Nephron progenitor cell (in vitro differentiated cells): ENCODE results near the gene MGMT.

ENCODE experiments used
- DNase-seq: peaks from one replicate; pipeline ENCODE4 v3.0.0; 2021
- H3K27ac Mint-ChIP-seq: 2 replicates; pipeline ENCODE4 v1.8.0; 2021; ENCODE audit warnings: mild to moderate bottlenecking, moderate library complexity, mixed read lengths
- H3K27me3 Mint-ChIP-seq: 2 replicates; pipeline ENCODE4 v1.8.0; 2021; ENCODE audit warnings: mild to moderate bottlenecking, low read depth, mixed read lengths; ENCODE audit not compliant: poor library complexity
- H3K36me3 Mint-ChIP-seq: 2 replicates; pipeline ENCODE4 v1.8.0; 2021; ENCODE audit warnings: low read depth, mixed read lengths
- H3K4me1 Mint-ChIP-seq: 2 replicates; pipeline ENCODE4 v1.8.0; 2021; ENCODE audit warnings: mixed read lengths
- H3K4me3 Mint-ChIP-seq: 2 replicates; pipeline ENCODE4 v1.8.0; 2021; ENCODE audit warnings: mild to moderate bottlenecking, moderate library complexity, mixed read lengths
- H3K9me3 Mint-ChIP-seq: 2 replicates; pipeline ENCODE4 v1.8.0; 2021; ENCODE audit warnings: mild to moderate bottlenecking, moderate library complexity, mixed read lengths
- TF ChIP-seq, protein P1 (sequence below): fragments of 200-600 bp; sonication (generic); IDR thresholded peaks from 2 replicates; pipeline ENCODE4 v1.5.0; 2021; ENCODE audit warnings: antibody characterized with exemption

The MGMT gene

GRCh38 chr10:129605266-129605985, 138.4 kb downstream of the MGMT start:
- Mint-ChIP-seq H3K4me3 (no peak overlapping the region), H3K4me1 (peaks cover 79% of the 10 kb centered on the region), H3K9me3 (no peaks in the 10 kb centered on the region), H3K27me3 (no peaks in the 10 kb centered on the region), H3K27ac (no peak overlapping the region), H3K36me3 (no peaks in the 10 kb centered on the region)
- DNase-seq = no peak
- TF ChIP-seq, protein P1, sequence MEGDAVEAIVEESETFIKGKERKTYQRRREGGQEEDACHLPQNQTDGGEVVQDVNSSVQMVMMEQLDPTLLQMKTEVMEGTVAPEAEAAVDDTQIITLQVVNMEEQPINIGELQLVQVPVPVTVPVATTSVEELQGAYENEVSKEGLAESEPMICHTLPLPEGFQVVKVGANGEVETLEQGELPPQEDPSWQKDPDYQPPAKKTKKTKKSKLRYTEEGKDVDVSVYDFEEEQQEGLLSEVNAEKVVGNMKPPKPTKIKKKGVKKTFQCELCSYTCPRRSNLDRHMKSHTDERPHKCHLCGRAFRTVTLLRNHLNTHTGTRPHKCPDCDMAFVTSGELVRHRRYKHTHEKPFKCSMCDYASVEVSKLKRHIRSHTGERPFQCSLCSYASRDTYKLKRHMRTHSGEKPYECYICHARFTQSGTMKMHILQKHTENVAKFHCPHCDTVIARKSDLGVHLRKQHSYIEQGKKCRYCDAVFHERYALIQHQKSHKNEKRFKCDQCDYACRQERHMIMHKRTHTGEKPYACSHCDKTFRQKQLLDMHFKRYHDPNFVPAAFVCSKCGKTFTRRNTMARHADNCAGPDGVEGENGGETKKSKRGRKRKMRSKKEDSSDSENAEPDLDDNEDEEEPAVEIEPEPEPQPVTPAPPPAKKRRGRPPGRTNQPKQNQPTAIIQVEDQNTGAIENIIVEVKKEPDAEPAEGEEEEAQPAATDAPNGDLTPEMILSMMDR = no peak

GRCh38 chr10:129605986-129606518, 139.0 kb downstream of the MGMT start:
- DNase-seq = no peak
- H3K27ac Mint-ChIP-seq = peak overlapping the region; percentile 23
- peak overlapping the region; percentile 41 for H3K4me3 Mint-ChIP-seq
- H3K4me1 Mint-ChIP-seq = peaks cover 80% of the 10 kb centered on the region
- no peaks in the 10 kb centered on the region for H3K9me3 Mint-ChIP-seq
- H3K27me3 Mint-ChIP-seq = no peaks in the 10 kb centered on the region
- TF ChIP-seq, protein P1 = no peak
- H3K36me3 Mint-ChIP-seq = no peaks in the 10 kb centered on the region

DNA sequence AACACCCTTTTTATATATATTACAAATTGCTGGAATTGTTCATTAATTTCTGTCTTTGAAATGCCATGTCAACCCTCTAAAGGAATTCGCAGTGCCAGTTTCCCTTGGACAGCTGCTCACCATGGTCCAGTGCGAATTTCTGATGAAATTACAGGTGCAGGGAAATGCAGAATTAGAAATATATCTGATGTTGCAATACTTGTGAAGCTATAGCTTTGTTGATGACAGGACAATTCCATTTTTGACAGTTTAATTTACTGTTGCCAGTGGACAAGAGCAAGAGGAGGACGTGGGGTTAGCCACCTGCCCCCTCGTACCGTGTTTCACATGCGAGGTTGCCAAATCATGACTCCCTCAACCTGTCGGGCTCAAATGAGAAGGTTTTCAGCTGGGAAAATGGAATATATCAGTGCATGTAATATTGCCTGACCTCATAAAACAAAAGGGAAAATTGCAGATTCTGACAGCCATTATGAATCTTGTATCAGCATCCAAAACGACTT, 140.6 kb downstream of the MGMT start:
- TF ChIP-seq, protein P1 = no peak
- H3K27ac Mint-ChIP-seq = no peak overlapping the region
- H3K4me3 Mint-ChIP-seq = no peak overlapping the region
- DNase-seq = no peak
- H3K9me3 Mint-ChIP-seq = no peaks in the 10 kb centered on the region
- peaks cover 80% of the 10 kb centered on the region for H3K4me1 Mint-ChIP-seq
- no peaks in the 10 kb centered on the region for H3K36me3 Mint-ChIP-seq
- no peaks in the 10 kb centered on the region for H3K27me3 Mint-ChIP-seq

- Mint-ChIP-seq H3K27me3 (no peaks in the 10 kb centered on the region), H3K4me1 (peaks cover 74% of the 10 kb centered on the region), H3K4me3 (no peak overlapping the region), H3K27ac (no peak overlapping the region), H3K36me3 (no peaks in the 10 kb centered on the region), H3K9me3 (no peaks in the 10 kb centered on the region)
- no peak for DNase-seq
- TF ChIP-seq, protein P1 = no peak
These were observed 141.6 kb downstream of the MGMT start for GRCh38 chr10:129608653-129609052.

DNA sequence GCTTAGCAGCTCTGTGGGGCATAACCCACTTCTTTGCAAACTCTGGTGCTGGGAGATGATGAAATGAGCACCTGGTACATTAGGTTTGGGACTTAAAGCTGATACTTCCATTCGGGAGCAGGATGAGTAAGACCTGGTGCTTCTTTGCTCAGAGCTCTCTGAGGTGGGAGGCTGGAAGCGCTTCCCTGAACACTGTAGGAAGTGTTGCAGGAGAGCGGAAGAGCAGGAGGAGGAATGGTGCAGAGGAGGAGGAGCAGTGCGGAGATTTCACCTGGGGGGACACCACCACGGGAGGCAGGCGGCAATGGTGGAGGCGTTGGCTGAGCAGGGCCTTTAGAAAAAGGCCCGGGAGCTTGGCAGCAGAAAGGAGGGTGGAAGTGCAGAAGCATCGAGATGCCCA, 142.5 kb downstream of the MGMT start:
- Mint-ChIP-seq H3K27me3 (no peaks in the 10 kb centered on the region), H3K4me1 (peaks cover 73% of the 10 kb centered on the region), H3K36me3 (no peaks in the 10 kb centered on the region), H3K9me3 (no peaks in the 10 kb centered on the region), H3K27ac (peak overlapping the region; percentile 42), H3K4me3 (no peak overlapping the region)
- no peak for DNase-seq
- TF ChIP-seq, protein P1 = no peak
